H1 (cell line): Measurements from ENCODE around the gene SWT1. TPM values are rescaled to one million over a fixed set of nuclear protein-coding genes. Genes with fewer than 3 reads are reported as not detected.

Experiments
- ASH2L ChIP-seq: fragments of 200-600, 300-600 bp; sonication (generic); IDR thresholded peaks from one replicate; pipeline ENCODE4 v1.7.1; 2017; ENCODE audit warnings: low read length
- GABPA ChIP-seq: IDR thresholded peaks from 2 replicates; pipeline ENCODE4 v1.6.1; 2011; ENCODE audit warnings: mild to moderate bottlenecking, low read length, moderate library complexity, borderline replicate concordance; ENCODE audit not compliant: insufficient read depth
- USF2 ChIP-seq: IDR thresholded peaks from 2 replicates; pipeline ENCODE4 v1.6.1; 2011; ENCODE audit warnings: low read length, improper control_type of control experiment
- polyA plus RNA-seq, 7 experiments: library from polyadenylated mRNA; depleted of rRNA in 3 of 7; stranded (reverse) in 5 of 7; unstranded in 2 of 7; fragments of >200 nt in 5 of 7; fragments of 200-250 nt in 2 of 7; gene quantifications; 1 replicate in 5 of 7; 2 replicates in 1 of 7; 4 replicates in 1 of 7; pipeline versions ENCODE4 v1.2.1 to v1.2.3, GENCODE V29; 2011 to 2013; ENCODE audit warnings: missing spikeins in 2 of 7, mixed read lengths in 2 of 7
- total RNA-seq: library from RNA; stranded (reverse); fragmentation: NEBNext Ultra II Directional; extraction: Animal tissue kit (Norgen Biotek cat#: 25700); gene quantifications from 2 replicates; pipeline ENCODE4 v1.2.1, GENCODE V29; 2021

SWT1 gene
- total and polyA plus RNA-seq, 2 of the 8 experiments (the other 6 are each of a cell fraction or from before 2014, with no cell fraction given), result 1.4 to 6.2 TPM

- TF ChIP-seq USF2 (no peak), GABPA (no peak), ASH2L (no peak)
Observed at GRCh38 chr1:185229981-185230380, 73.0 kb downstream of the SWT1 start (continued).
